HEK293 (cell line): ENCODE measurements around the gene UNC80.

Experiments
- KLF7 ChIP-seq: fragments of 450-650 bp; formaldehyde crosslinking; IDR thresholded peaks from 2 replicates; pipeline ENCODE4 v1.5.1; 2016; ENCODE audit warnings: missing biosample characterization, missing genetic modification characterization, borderline replicate concordance
- REPIN1 ChIP-seq: fragments of 450-650 bp; formaldehyde crosslinking; IDR thresholded peaks from 2 replicates; pipeline ENCODE4 v1.5.1; 2017; ENCODE audit warnings: missing biosample characterization, missing genetic modification characterization, low read depth
- YY1 ChIP-seq: fragments of 450-650 bp; formaldehyde crosslinking; IDR thresholded peaks from 2 replicates; pipeline ENCODE4 v1.5.1; 2018; ENCODE audit warnings: missing biosample characterization, missing genetic modification characterization
- ZBTB20 ChIP-seq: fragments of 450-650 bp; formaldehyde crosslinking; IDR thresholded peaks from 2 replicates; pipeline ENCODE4 v1.5.1; 2016; ENCODE audit warnings: missing biosample characterization, missing genetic modification characterization
- ZFHX2 ChIP-seq: fragments of 450-650 bp; formaldehyde crosslinking; conservative IDR thresholded peaks from 2 replicates; pipeline ENCODE4 v1.5.1; 2016; ENCODE audit warnings: missing biosample characterization, missing genetic modification characterization
- ZNF112 ChIP-seq: fragments of 450-650 bp; formaldehyde crosslinking; IDR thresholded peaks from 2 replicates; pipeline ENCODE4 v1.5.0; 2017; ENCODE audit warnings: missing biosample characterization, missing genetic modification characterization
- ZNF202 ChIP-seq: fragments of 450-650 bp; formaldehyde crosslinking; IDR thresholded peaks from 2 replicates; pipeline ENCODE4 v1.5.1; 2016; ENCODE audit warnings: missing biosample characterization, missing genetic modification characterization, borderline replicate concordance
- ZNF221 ChIP-seq: fragments of 450-650 bp; formaldehyde crosslinking; IDR thresholded peaks from 2 replicates; pipeline ENCODE4 v1.5.1; 2017; ENCODE audit warnings: missing biosample characterization, missing genetic modification characterization, borderline replicate concordance
- ZNF24 ChIP-seq: fragments of 450-650 bp; formaldehyde crosslinking; IDR thresholded peaks from 2 replicates; pipeline ENCODE4 v1.5.1; 2016; ENCODE audit warnings: missing biosample characterization, missing genetic modification characterization
- ZNF433 ChIP-seq: fragments of 450-650 bp; formaldehyde crosslinking; IDR thresholded peaks from 2 replicates; pipeline ENCODE4 v1.5.1; 2016; ENCODE audit warnings: missing biosample characterization, missing genetic modification characterization, low read depth
- TF ChIP-seq, protein P1 (sequence below): fragments of 450-650 bp; formaldehyde crosslinking; IDR thresholded peaks from 2 replicates; pipeline ENCODE4 v1.5.1; 2016; ENCODE audit warnings: missing biosample characterization, missing genetic modification characterization
- TF ChIP-seq, protein P2 (sequence below): fragments of 450-650 bp; formaldehyde crosslinking; IDR thresholded peaks from 2 replicates; pipeline ENCODE4 v1.5.1; 2016; ENCODE audit warnings: missing biosample characterization, missing genetic modification characterization
- TF ChIP-seq, protein P3 (sequence below): fragments of 450-650 bp; formaldehyde crosslinking; IDR thresholded peaks from 2 replicates; pipeline ENCODE4 v1.5.1; 2016; ENCODE audit warnings: missing biosample characterization, missing genetic modification characterization
- TF ChIP-seq, protein P4 (sequence below): fragments of 450-650 bp; formaldehyde crosslinking; IDR thresholded peaks from 2 replicates; pipeline ENCODE4 v1.5.1; 2016; ENCODE audit warnings: missing biosample characterization, missing genetic modification characterization, low read depth

DNA sequence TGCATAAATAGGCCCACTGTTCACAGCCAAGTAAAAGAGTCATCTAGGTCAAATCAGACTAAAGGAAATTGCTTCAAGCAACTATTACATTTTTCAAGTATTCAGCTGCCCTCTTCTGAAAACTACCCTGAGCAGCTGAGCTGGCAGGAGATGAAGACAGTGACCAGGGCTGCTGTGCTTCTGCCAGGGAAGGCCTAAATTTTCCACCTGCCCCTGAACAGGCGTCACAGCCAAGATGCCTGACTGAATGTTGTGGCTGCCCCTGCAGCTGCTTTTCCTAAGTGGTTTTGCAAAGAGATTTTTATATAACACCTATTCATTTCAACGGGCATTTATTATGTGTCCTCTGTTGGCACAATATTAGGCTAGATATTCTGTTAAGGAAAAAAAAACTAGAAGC, 134.1 kb downstream of the UNC80 start:
- TF ChIP-seq, protein P1, sequence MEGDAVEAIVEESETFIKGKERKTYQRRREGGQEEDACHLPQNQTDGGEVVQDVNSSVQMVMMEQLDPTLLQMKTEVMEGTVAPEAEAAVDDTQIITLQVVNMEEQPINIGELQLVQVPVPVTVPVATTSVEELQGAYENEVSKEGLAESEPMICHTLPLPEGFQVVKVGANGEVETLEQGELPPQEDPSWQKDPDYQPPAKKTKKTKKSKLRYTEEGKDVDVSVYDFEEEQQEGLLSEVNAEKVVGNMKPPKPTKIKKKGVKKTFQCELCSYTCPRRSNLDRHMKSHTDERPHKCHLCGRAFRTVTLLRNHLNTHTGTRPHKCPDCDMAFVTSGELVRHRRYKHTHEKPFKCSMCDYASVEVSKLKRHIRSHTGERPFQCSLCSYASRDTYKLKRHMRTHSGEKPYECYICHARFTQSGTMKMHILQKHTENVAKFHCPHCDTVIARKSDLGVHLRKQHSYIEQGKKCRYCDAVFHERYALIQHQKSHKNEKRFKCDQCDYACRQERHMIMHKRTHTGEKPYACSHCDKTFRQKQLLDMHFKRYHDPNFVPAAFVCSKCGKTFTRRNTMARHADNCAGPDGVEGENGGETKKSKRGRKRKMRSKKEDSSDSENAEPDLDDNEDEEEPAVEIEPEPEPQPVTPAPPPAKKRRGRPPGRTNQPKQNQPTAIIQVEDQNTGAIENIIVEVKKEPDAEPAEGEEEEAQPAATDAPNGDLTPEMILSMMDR (tag by site-specific recombination): no peak
- no peak for TF ChIP-seq ZNF112 (tag by site-specific recombination)
- no peak for TF ChIP-seq ZFHX2 (tag by site-specific recombination)
- TF ChIP-seq, protein P2, sequence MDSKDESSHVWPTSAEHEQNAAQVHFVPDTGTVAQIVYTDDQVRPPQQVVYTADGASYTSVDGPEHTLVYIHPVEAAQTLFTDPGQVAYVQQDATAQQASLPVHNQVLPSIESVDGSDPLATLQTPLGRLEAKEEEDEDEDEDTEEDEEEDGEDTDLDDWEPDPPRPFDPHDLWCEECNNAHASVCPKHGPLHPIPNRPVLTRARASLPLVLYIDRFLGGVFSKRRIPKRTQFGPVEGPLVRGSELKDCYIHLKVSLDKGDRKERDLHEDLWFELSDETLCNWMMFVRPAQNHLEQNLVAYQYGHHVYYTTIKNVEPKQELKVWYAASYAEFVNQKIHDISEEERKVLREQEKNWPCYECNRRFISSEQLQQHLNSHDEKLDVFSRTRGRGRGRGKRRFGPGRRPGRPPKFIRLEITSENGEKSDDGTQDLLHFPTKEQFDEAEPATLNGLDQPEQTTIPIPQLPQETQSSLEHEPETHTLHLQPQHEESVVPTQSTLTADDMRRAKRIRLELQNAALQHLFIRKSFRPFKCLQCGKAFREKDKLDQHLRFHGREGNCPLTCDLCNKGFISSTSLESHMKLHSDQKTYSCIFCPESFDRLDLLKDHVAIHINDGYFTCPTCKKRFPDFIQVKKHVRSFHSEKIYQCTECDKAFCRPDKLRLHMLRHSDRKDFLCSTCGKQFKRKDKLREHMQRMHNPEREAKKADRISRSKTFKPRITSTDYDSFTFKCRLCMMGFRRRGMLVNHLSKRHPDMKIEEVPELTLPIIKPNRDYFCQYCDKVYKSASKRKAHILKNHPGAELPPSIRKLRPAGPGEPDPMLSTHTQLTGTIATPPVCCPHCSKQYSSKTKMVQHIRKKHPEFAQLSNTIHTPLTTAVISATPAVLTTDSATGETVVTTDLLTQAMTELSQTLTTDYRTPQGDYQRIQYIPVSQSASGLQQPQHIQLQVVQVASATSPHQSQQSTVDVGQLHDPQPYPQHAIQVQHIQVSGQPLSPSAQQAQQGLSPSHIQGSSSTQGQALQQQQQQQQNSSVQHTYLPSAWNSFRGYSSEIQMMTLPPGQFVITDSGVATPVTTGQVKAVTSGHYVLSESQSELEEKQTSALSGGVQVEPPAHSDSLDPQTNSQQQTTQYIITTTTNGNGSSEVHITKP (tag by site-specific recombination): no peak
- TF ChIP-seq ZNF202: no peak
- TF ChIP-seq ZBTB20 (tag by site-specific recombination): no peak
- TF ChIP-seq, protein P3, sequence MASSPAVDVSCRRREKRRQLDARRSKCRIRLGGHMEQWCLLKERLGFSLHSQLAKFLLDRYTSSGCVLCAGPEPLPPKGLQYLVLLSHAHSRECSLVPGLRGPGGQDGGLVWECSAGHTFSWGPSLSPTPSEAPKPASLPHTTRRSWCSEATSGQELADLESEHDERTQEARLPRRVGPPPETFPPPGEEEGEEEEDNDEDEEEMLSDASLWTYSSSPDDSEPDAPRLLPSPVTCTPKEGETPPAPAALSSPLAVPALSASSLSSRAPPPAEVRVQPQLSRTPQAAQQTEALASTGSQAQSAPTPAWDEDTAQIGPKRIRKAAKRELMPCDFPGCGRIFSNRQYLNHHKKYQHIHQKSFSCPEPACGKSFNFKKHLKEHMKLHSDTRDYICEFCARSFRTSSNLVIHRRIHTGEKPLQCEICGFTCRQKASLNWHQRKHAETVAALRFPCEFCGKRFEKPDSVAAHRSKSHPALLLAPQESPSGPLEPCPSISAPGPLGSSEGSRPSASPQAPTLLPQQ (tag by site-specific recombination): no peak
- TF ChIP-seq KLF7 (tag by site-specific recombination): no peak
- no peak for TF ChIP-seq ZNF24 (tag by site-specific recombination)
- TF ChIP-seq, protein P4, sequence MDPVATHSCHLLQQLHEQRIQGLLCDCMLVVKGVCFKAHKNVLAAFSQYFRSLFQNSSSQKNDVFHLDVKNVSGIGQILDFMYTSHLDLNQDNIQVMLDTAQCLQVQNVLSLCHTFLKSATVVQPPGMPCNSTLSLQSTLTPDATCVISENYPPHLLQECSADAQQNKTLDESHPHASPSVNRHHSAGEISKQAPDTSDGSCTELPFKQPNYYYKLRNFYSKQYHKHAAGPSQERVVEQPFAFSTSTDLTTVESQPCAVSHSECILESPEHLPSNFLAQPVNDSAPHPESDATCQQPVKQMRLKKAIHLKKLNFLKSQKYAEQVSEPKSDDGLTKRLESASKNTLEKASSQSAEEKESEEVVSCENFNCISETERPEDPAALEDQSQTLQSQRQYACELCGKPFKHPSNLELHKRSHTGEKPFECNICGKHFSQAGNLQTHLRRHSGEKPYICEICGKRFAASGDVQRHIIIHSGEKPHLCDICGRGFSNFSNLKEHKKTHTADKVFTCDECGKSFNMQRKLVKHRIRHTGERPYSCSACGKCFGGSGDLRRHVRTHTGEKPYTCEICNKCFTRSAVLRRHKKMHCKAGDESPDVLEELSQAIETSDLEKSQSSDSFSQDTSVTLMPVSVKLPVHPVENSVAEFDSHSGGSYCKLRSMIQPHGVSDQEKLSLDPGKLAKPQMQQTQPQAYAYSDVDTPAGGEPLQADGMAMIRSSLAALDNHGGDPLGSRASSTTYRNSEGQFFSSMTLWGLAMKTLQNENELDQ (tag by site-specific recombination): no peak
- no peak for TF ChIP-seq YY1 (tag by site-specific recombination)
- TF ChIP-seq REPIN1 (tag by site-specific recombination): no peak
- TF ChIP-seq ZNF433 (tag by site-specific recombination): no peak
- no peak for TF ChIP-seq ZNF221 (tag by site-specific recombination)
